GM19324 (cell line): ENCODE measurements around the gene DEFB108B.
"Not testable (repeated sequence)": the region's sequence is repeated elsewhere in the genome, so short reads cannot be mapped to it uniquely, and the experiment has no call there.

Source experiments
- ATAC-seq: cut with Tn5 transposase; IDR thresholded peaks from one replicate; pipeline ENCODE4 v1.9.1; 2021; ENCODE audit warnings: mild to moderate bottlenecking, moderate library complexity; ENCODE audit not compliant: unreplicated experiment, low FRiP score

The DEFB108B gene

GRCh38 chr11:71813481-71814355 is 19.3 kb upstream of the DEFB108B start:
- not testable (repeated sequence) for ATAC-seq

DNA sequence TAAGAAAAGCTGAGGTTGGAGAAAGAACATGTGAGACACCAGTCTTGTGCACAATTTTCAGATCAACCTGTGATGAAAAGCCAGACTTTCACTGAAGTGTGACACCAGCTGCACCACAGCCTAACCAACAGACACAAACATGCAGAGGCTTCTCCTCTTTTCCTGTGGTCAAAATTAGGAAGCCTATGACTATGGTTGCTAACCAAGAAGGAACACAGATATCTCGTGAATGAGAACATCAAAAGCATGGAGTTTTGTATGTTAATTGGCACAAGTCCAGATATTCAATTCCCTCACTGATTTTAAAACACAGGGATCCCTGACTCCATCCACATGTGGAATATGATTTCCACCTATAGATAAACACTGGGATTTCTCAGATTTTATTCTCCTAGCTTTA is 11.5 kb upstream of the DEFB108B start:
- ATAC-seq, result not testable (repeated sequence)

GRCh38 chr11:71829247-71829646 is 3.8 kb upstream of the DEFB108B start:
- ATAC-seq, result not testable (repeated sequence)

DNA sequence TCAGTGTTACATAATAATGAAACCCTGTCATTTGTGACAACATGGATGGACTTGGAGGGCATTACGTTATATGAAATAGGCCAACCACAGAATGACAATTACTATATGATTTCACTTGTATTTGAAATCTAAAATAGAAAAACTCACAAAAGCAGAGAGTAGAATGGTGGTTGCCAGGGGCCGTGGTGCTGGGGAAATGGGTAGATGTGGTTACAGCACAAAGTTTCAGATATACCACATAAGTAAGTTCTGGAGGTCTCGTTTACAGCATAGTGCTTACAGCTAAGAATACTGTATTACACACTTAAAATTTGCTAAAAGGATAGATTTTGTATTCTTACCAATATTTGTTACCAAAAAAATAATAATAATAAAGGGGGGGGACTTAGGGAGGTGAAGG is 3.3 kb upstream of the DEFB108B start:
- ATAC-seq, result not testable (repeated sequence)

GRCh38 chr11:71842720-71843119 is 9.7 kb downstream of the DEFB108B start:
- ATAC-seq, result not testable (repeated sequence)

- ATAC-seq, result not testable (repeated sequence)
These were observed 10.4 kb downstream of the DEFB108B start for GRCh38 chr11:71843355-71843754.

GRCh38 chr11:71843858-71844257 is 10.9 kb downstream of the DEFB108B start:
- no peak for ATAC-seq

GRCh38 chr11:71853895-71854294 is 20.9 kb downstream of the DEFB108B start:
- not testable (repeated sequence) for ATAC-seq

DNA sequence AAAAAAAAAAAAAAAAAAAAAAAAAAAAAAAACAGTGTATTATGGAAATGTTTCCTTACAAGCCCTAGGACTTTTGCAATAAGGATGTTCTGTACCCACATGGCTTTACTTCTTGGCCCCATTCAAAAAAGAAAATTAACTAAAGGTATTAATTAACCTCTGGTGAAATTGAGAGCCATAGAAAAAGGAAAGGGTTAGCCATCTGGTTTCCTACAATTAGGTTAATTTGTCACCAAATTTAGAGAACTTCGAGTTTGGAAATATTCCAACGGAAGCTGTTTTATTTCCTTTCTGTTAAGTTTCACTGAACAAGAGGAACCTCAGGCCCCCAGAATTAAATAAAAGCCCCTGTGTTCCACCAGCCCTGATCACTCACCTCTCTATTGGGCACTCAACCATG is 22.9 kb downstream of the DEFB108B start:
- ATAC-seq, result not testable (repeated sequence)

DNA sequence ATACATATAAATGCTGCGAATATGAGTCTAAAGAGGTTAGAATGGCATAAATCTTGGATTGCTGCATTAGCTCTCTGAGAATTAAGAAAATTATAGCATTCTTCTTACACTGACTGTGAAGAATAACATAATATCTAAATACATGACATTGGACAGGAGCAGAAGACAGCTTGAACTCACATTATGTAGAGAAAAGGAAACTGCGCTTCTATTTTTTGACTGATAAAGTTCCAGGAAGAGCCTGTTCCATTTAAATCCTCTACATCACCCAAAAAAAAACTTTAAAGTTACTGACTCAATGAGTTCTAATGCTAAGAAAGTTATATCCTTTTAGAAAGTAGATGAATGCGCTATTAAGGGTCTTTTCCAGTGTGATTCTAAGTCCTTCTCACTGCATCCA is 27.8 kb downstream of the DEFB108B start:
- ATAC-seq, result not testable (repeated sequence)

GRCh38 chr11:71863978-71864627 is 31.1 kb downstream of the DEFB108B start:
- not testable (repeated sequence) for ATAC-seq

GRCh38 chr11:71867209-71867608 is 34.2 kb downstream of the DEFB108B start:
- not testable (repeated sequence) for ATAC-seq

GRCh38 chr11:71869931-71870330 is 36.9 kb downstream of the DEFB108B start:
- not testable (repeated sequence) for ATAC-seq

DNA sequence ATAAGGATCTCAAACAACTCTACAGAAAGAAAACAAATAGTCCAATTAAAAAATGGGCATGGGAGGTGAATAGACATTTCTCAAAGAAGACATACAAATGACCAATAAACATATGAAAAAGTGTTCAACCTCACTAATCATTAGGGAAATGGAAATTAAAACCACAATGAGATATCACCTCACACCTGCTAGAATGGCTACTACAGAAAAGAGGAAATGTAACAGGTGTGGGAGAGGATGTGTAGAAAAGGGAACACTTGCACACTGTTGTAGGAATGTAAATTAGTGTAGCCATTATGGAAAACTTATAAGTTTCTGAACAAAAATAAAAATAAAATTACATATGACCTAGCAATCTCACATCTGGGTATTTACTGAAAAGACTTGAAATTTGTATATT is 37.7 kb downstream of the DEFB108B start:
- not testable (repeated sequence) for ATAC-seq

GRCh38 chr11:71876262-71876661 is 43.3 kb downstream of the DEFB108B start:
- not testable (repeated sequence) for ATAC-seq

DNA sequence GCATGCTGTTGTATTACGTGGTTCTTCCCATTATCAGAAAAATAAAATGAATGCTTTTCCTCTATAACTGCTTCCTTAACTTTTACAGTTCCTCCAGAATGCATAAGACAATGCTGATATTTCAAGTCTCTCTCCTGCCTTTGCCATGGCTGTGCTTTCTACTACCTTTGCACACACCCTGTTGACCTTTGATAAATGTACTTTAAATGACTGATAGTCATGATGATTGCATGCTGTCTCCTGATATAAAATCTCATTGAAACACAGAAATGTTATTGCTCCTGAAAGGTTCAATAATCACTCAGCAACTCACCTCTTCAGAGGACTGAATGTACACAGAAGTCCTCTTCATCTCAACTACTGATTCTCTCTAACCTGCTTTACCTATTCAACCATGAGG is 45.1 kb downstream of the DEFB108B start, which contains the start of gene DEFB131B:
DEFB131B (plus strand) TSS at position 395 of the 400 bp plus-strand sequence; CDS start at position 395, 0 bp downstream.
- ATAC-seq, result not testable (repeated sequence)

DNA sequence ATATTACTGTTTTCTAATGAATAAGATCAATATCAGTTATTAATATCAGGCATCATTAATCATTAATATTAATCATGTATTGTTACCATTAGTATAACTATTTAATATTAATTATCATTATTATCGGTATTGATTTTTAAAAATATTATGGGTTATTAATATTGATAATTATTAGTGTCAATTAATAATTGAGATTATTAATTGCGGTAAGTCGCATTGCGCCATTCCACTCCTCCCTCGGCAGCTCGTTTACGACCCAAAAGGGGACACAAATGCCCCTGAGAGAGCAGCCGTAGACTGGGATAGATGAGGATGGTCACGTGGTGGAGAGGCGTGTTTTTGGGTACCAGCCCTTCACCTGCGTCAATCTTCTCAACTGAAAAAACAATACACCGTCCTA is 52.8 kb downstream of the DEFB108B start:
- ATAC-seq, result not testable (repeated sequence)
